Measurements from ENCODE around the gene WNT11. TPM values are rescaled to one million over a fixed set of nuclear protein-coding genes. Genes with fewer than 3 reads are reported as not detected.
A peak's percentile ranks its signal among the peaks of the same experiment; 100 is the strongest.

Gene WNT11
- total and polyA plus RNA-seq, 12 donors, result 3.8 to 88.2 (median 32.3) TPM

DNA sequence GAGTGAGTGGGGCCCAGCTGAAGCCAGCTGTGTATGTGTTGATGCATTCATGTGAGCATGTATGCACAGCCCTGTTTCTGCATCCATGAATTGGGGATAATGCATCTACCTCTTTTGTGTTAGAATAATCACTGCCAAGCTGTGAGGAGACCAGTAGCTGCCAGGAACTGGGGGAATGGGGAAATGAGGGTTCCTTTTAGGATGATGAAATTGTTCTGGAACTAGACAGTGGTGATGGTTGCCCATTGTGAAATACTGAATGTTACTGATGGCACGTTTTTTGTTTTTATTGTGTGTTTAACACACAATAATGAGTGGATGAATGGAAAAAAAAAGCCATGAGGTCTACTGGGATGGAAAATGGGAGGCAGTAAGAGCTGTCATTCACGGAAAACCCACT is 45.3 kb upstream of the WNT11 start:
- Histone ChIP-seq H3K9me3 (replicated peaks in 1 of 3) (no peaks in the 10 kb centered on the region), H3K27me3 (no peaks in the 10 kb centered on the region), H3K4me1 (replicated peaks in 1 of 2) (no peaks in the 10 kb centered on the region), H3K27ac (peak overlapping the region in 2 of 5 donors; percentile 8 to 45), H3K36me3 (replicated peaks in 1 of 2) (no peaks in the 10 kb centered on the region), H3K4me3 (no peak overlapping the region)
- 19 to 71% (median 42%) methylated on average over 2 of the region's 2 CpGs for WGBS, 4 donors
- intact Hi-C loops (cut with DNase I), result no loop called here
- TF ChIP-seq POLR2A (IDR thresholded peaks at IDR 0.05), result no peak
- TF ChIP-seq, protein P1, sequence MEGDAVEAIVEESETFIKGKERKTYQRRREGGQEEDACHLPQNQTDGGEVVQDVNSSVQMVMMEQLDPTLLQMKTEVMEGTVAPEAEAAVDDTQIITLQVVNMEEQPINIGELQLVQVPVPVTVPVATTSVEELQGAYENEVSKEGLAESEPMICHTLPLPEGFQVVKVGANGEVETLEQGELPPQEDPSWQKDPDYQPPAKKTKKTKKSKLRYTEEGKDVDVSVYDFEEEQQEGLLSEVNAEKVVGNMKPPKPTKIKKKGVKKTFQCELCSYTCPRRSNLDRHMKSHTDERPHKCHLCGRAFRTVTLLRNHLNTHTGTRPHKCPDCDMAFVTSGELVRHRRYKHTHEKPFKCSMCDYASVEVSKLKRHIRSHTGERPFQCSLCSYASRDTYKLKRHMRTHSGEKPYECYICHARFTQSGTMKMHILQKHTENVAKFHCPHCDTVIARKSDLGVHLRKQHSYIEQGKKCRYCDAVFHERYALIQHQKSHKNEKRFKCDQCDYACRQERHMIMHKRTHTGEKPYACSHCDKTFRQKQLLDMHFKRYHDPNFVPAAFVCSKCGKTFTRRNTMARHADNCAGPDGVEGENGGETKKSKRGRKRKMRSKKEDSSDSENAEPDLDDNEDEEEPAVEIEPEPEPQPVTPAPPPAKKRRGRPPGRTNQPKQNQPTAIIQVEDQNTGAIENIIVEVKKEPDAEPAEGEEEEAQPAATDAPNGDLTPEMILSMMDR (IDR thresholded peaks at IDR 0.05), result no peak
- no peak for DNase-seq

DNA sequence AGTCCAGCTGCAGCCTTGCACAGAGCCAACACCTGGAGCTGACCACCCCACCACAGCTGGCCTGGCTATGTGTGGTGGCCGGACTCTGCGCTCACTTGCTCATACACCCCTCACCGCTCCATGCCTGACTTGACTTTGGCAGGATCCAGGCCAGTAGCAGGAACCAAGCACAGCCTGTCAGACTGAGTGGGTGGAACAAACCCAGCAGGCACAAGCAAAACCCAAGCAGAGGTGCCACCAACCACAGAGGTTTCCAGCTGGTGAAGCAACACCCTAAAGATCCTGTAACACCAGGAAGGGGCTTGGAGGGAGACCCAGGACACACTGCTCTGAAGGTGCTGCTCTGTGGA is 44.9 kb upstream of the WNT11 start:
- peak overlapping the region in 2 of 5 donors; percentile 8 to 45 for H3K27ac ChIP-seq
- H3K27me3 ChIP-seq, result no peaks in the 10 kb centered on the region
- H3K9me3 ChIP-seq (replicated peaks in 1 of 3), result no peaks in the 10 kb centered on the region
- intact Hi-C loops (cut with DNase I), result no loop called here
- TF ChIP-seq, protein P1 (IDR thresholded peaks at IDR 0.05), result no peak
- no peak for TF ChIP-seq POLR2A (IDR thresholded peaks at IDR 0.05)
- no peak overlapping the region for H3K4me3 ChIP-seq
- DNase-seq, result no peak
- WGBS, 4 donors, result 85 to 93% (median 91%) methylated on average over 3 of the region's 3 CpGs
- no peaks in the 10 kb centered on the region for H3K36me3 ChIP-seq (replicated peaks in 1 of 2)
- no peaks in the 10 kb centered on the region for H3K4me1 ChIP-seq (replicated peaks in 1 of 2)

DNA sequence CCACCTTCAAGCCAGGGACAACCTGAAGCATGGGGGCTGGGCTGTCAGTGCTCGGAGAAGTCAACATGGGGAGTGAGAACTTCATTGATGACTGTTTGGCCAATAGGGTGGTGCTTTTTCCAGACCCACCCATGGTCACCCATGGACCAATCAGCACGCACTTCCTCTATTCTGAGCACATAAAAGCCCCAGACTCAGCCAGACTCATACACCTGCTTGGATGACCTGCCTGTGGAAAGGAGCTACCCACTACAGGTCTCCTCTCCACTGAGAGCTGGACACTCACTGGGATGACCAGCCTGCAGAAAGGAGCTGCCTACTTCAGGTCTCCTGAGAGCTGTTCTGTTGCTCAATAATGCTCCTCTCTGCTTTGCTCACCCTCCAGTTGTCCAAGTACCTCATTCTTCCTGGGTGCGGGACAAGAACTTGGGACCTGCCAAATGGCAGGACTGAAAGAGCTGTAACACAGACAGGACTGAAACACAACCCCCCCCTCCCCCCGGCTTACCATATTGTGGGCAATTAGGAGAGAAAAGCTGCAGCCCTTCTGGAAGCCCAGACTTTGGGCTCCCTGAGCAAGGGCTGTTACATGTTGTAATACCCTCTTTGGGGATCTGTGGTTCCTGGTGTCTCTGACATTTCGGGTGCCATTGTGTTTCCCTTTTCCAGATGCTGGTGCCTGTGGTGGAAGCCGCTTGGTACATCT is 44.4 kb upstream of the WNT11 start:
- WGBS, 4 donors, result 72 to 100% (median 85%) methylated on average over 3 to 6 of the region's 6 CpGs
- TF ChIP-seq, protein P1 (IDR thresholded peaks at IDR 0.05), result no peak
- no peak for TF ChIP-seq POLR2A (IDR thresholded peaks at IDR 0.05)
- no peaks in the 10 kb centered on the region for H3K9me3 ChIP-seq (replicated peaks in 1 of 3)
- intact Hi-C loops (cut with DNase I), result no loop called here
- H3K27ac ChIP-seq, result no peak overlapping the region
- H3K27me3 ChIP-seq, result no peaks in the 10 kb centered on the region
- H3K4me3 ChIP-seq, result no peak overlapping the region
- DNase-seq, result no peak
- H3K4me1 ChIP-seq (replicated peaks in 1 of 2), result no peaks in the 10 kb centered on the region
- no peaks in the 10 kb centered on the region for H3K36me3 ChIP-seq (replicated peaks in 1 of 2)

DNA sequence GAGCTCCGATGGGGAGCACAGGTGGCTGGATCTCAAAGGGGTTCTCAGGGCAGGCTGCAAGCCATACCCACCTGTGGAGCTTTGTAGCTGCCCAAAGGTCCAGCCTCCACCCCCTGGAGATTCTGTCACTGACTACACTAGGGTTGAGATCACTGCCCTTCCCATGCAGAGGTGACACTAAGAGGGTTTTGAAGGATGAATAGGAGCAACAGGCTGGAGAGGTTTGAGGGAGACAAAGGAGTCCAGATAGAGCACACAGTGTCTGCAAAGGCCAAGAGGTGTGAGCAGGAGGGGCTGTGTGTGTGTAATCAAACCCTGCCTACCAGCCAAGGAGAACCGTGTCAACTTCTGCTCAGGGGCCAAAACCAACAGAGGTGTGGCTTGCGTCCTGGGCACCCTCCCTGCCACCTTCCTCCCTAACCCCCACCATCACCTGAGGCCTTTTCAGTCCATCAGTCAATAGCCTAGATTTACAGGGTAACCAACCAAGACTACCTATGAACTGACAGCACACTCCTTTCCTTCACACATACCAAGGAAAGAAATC is 43.0 kb upstream of the WNT11 start:
- no peak overlapping the region for H3K27ac ChIP-seq
- no peaks in the 10 kb centered on the region for H3K9me3 ChIP-seq (replicated peaks in 1 of 3)
- no peaks in the 10 kb centered on the region for H3K27me3 ChIP-seq
- no peak for DNase-seq
- 82 to 94% (median 90%) methylated on average over 3 of the region's 3 CpGs for WGBS, 4 donors
- TF ChIP-seq, protein P1 (IDR thresholded peaks at IDR 0.05), result no peak
- TF ChIP-seq POLR2A (IDR thresholded peaks at IDR 0.05), result no peak
- no peaks in the 10 kb centered on the region for H3K36me3 ChIP-seq (replicated peaks in 1 of 2)
- H3K4me1 ChIP-seq (replicated peaks in 1 of 2), result no peaks in the 10 kb centered on the region
- no peak overlapping the region for H3K4me3 ChIP-seq
- intact Hi-C loops (cut with DNase I), result no loop called here

Measured in adrenal gland (tissue), 12 donors.